ENCODE measurements around the gene NLRP6. TPM values are rescaled to one million over a fixed set of nuclear protein-coding genes. Genes with fewer than 3 reads are reported as not detected.

NLRP6 gene
- total and polyA plus RNA-seq, 2 of the 4 experiments (the other 2 are of a cell fraction): not detected

- Histone ChIP-seq H4K91ac (ENCODE audit: insufficient read depth, low read depth, low read length) (no peak overlapping the region), H3K56ac (ENCODE audit: extremely low read depth, insufficient read depth, low read length) (no peak overlapping the region), H3K79me1 (ENCODE audit: low read depth in 1 of 2, low read length in 2 of 2) (peaks cover 14% of the 10 kb centered on the region in 2 experiments; a peak in 3 of 4 replicates), H3K36me3 (ENCODE audit: control insufficient read depth, insufficient read depth, low read length) (peaks cover 61% of the 10 kb centered on the region), H3K4ac (ENCODE audit: low read depth, low read length) (no peak overlapping the region), H3K9ac (ENCODE audit: low read depth, low read length) (no peak overlapping the region), H4K8ac (ENCODE audit: low read depth in 2 of 2, low read length in 2 of 2) (no peak overlapping the region), H2AK5ac (ENCODE audit: low read depth, low read length) (no peak overlapping the region), H3K9me3 (ENCODE audit: control insufficient read depth, insufficient read depth, low read length) (no peaks in the 10 kb centered on the region), H4K5ac (ENCODE audit: low read depth, low read length) (no peak overlapping the region), H2BK120ac (ENCODE audit: low read depth, low read length) (no peak overlapping the region), H4K20me1 (ENCODE audit: insufficient read depth, low read length) (peaks cover 4% of the 10 kb centered on the region; the same call in 1 of the 2 replicates), H3K4me1 (ENCODE audit: control insufficient read depth, insufficient read depth, low read length) (no peaks in the 10 kb centered on the region), H3K27ac (ENCODE audit: insufficient read depth, low read length) (no peak overlapping the region), H2BK5ac (ENCODE audit: low read depth, low read length, poor library complexity, severe bottlenecking) (no peak overlapping the region), H3K14ac (replicated peaks; ENCODE audit: low read depth, low read length) (no peak overlapping the region), H2BK15ac (ENCODE audit: low read depth, low read length) (no peak overlapping the region), H3K4me2 (ENCODE audit: low read depth, low read length) (no peak overlapping the region), H2AFZ (replicated peaks; ENCODE audit: low read length, poor library complexity) (no peak overlapping the region), H2AK9ac (replicated peaks; ENCODE audit: low read depth, low read length, poor library complexity) (no peak overlapping the region), H3K9me1 (ENCODE audit: insufficient read depth, low read length) (no peaks in the 10 kb centered on the region), H3K23ac (ENCODE audit: low read depth, low read length) (no peak overlapping the region), H2BK20ac (ENCODE audit: low read depth, low read length) (no peak overlapping the region), H3K4me3 (ENCODE audit: insufficient read depth, low read depth, low read length) (no peak overlapping the region), H3K27me3 (ENCODE audit: control insufficient read depth, insufficient read depth, low read length) (no peaks in the 10 kb centered on the region), H3K18ac (ENCODE audit: low read depth, low read length) (no peak overlapping the region)
- ATAC-seq (ENCODE audit: low read depth): no peak
- WGBS, 2 experiments (ENCODE audit: extremely low coverage in 2 of 2, insufficient read length in 1 of 2): 96% methylated on average over 5 of the region's 8 CpGs; no CpG with 5 or more reads in 1 of the 2 experiments
- in situ Hi-C loops (cut with MboI; ENCODE audit: low sequenced_read_pairs): no loop called here
- BruUV-seq (replicated peaks): no TSS peak
- TF ChIP-seq USF2 (IDR thresholded peaks at IDR 0.05; ENCODE audit: low read depth, low read length) (no peak), FOS (IDR thresholded peaks at IDR 0.05; ENCODE audit: low read depth, low read length) (no peak), RCOR1 (IDR thresholded peaks at IDR 0.05; ENCODE audit: insufficient replicate concordance, low read length) (no peak), MXI1 (IDR thresholded peaks at IDR 0.05; ENCODE audit: borderline replicate concordance, low read depth, low read length) (no peak), RAD21 (IDR thresholded peaks at IDR 0.05; ENCODE audit: low read length) (no peak), POLR2A (IDR thresholded peaks at IDR 0.05; ENCODE audit: low read depth, low read length) (no peak), NFE2L2 (IDR thresholded peaks at IDR 0.05; ENCODE audit: low read depth, low read length) (no peak), MAFK (IDR thresholded peaks at IDR 0.05; ENCODE audit: low read depth, low read length) (no peak), MAZ (IDR thresholded peaks at IDR 0.05; ENCODE audit: borderline replicate concordance, low read depth, low read length) (no peak), RFX5 (IDR thresholded peaks at IDR 0.05; ENCODE audit: low read depth, low read length) (no peak), SMC3 (IDR thresholded peaks at IDR 0.05; ENCODE audit: low read depth, low read length) (no peak), CEBPB (IDR thresholded peaks at IDR 0.05; ENCODE audit: low read depth, low read length) (no peak), CHD1 (IDR thresholded peaks at IDR 0.05; ENCODE audit: low read depth, low read length) (no peak), BHLHE40 (IDR thresholded peaks at IDR 0.05; ENCODE audit: low read depth, low read length) (no peak)
- TF ChIP-seq, protein P1, sequence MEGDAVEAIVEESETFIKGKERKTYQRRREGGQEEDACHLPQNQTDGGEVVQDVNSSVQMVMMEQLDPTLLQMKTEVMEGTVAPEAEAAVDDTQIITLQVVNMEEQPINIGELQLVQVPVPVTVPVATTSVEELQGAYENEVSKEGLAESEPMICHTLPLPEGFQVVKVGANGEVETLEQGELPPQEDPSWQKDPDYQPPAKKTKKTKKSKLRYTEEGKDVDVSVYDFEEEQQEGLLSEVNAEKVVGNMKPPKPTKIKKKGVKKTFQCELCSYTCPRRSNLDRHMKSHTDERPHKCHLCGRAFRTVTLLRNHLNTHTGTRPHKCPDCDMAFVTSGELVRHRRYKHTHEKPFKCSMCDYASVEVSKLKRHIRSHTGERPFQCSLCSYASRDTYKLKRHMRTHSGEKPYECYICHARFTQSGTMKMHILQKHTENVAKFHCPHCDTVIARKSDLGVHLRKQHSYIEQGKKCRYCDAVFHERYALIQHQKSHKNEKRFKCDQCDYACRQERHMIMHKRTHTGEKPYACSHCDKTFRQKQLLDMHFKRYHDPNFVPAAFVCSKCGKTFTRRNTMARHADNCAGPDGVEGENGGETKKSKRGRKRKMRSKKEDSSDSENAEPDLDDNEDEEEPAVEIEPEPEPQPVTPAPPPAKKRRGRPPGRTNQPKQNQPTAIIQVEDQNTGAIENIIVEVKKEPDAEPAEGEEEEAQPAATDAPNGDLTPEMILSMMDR (conservative IDR thresholded peaks at IDR 0.05; ENCODE audit: low read depth, low read length): no peak
- TF ChIP-seq, protein P2, sequence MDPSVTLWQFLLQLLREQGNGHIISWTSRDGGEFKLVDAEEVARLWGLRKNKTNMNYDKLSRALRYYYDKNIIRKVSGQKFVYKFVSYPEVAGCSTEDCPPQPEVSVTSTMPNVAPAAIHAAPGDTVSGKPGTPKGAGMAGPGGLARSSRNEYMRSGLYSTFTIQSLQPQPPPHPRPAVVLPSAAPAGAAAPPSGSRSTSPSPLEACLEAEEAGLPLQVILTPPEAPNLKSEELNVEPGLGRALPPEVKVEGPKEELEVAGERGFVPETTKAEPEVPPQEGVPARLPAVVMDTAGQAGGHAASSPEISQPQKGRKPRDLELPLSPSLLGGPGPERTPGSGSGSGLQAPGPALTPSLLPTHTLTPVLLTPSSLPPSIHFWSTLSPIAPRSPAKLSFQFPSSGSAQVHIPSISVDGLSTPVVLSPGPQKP (IDR thresholded peaks at IDR 0.05; ENCODE audit: borderline replicate concordance, low read depth, low read length): no peak
- intact Hi-C loops (cut with micrococcal nuclease): no loop called here
- POLR2A ChIA-PET (ENCODE audit: unreplicated experiment): interaction anchor here (1.0 kb wide), 1 partner anchor 11 kb away, joined by 3 read pairs; no protein-coding TSS in a partner anchor
- CTCF ChIA-PET: no interaction called here
- DNase-seq: no peak
- dilution Hi-C loops (cut with HindIII; ENCODE audit: low sequenced_read_pairs, unreplicated experiment): no loop called here
These were observed 29.1 kb upstream of the NLRP6 start for GRCh38 chr11:249062-249461.
